Measurements from ENCODE around the gene RDM1.

GRCh38 chr17:35914354-35914753 lies 16.2 kb downstream of the RDM1 start:
- TF ChIP-seq CTCF (IDR thresholded peaks at IDR 0.05) (no peak), POLR2A (IDR thresholded peaks at IDR 0.05) (no peak)

All from breast epithelium (tissue), 3 donors.